ENCODE results near the gene HIVEP3. TPM values are rescaled to one million over a fixed set of nuclear protein-coding genes. Genes with fewer than 3 reads are reported as not detected.

HIVEP3 gene
- total RNA-seq, 1 donor from 2014 or later: 0.77 TPM

DNA sequence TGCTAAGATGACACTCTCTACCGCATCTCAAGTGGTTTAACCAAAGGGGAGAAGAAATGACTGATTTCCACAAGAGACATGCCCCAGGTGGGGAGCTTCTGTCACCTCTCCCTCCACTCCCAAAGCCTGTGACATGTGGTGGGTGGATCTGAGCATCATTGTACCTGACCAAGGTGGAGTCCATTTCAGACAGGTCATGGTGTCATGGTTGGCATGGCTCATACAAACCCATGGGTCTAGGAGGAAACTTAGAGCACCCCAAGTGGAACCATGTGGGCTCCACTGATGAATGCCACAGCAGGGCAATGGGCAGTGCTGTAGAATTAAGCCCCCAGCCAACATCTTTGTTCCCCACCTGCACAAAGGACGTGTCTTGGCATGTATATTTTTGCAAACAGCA lies 302.7 kb downstream of the HIVEP3 start:
- DNase-seq (ENCODE audit: low read depth in 2 of 2): no peak

DNA sequence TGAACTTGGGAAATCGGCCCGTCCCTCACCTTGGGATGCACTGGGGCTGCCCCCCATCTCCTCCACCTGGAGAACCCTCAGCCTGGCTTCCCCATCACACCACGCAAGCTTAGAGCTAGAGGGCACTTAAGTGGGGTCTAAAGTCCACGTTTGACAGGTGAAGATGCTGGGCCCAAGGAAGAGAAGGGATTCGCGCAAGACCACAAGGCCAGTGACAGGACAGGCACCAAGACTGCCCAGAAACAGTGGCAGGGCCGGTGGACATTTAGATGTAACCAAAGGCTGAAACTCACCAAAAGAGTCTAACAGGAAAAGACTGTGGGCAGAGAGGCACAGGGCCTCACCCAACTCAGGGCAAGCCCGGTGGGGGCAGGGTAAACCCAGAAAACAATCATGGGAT lies 303.4 kb downstream of the HIVEP3 start:
- no peak for DNase-seq (ENCODE audit: low read depth in 2 of 2)

DNA sequence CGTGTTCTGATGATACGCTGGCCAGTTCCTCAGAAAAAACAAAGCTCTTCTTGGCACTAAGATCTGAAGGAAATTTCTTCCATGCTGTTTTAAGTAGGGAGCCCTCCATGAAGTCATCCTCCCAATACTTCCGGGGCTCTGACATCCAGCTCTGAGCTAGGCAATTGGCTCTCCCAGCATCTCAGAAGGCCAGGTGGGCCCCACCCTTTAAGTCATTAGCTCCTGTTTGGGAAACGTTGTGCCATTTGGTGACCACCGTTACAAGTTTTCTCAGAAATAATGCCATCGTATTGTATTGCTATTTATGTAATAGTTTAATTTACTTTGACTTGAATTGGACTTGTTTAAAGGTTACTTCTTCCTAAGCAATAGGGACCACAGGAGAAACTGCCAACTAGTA lies 303.9 kb downstream of the HIVEP3 start:
- DNase-seq (ENCODE audit: low read depth in 2 of 2): no peak

DNA sequence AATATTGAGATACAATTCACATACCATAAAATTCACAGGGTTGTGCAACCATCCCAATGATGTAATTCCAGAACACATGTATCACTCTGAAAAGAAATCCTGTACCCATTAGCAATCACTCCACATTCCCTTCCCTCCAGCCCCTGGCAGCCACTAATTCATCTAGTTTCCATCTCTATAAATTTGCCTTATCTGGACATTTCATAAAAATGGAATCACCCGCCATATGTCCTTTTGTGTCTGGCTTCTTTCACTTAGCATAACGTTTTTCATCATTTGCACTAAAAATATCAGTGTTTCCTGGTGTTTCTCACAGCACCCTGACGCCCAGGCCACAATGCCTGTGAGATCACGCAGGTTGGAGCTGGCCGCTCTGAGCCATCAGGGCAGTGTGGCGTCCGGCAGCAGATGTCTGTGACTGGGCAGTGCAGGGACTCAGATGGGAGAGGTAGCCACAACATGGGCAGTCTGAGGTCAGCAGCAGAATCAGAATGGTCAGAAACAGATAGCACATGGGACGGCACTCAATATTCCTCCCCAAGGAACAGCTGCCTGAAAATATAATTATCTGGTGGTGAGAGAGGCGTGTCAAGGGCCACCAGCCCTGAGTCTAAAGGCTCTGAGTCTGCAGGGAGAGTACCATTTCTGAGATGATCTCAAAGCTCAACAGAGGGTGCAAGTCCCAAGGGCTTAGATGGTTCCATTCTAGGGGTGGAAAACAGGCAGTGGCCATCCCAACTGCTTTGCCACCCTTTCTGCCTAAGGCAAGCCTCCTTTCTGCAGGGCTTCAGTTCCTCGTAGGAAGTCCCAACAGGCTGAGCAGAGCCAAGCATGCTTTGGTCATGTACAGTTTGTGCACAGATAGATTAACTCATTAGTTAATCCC lies 304.8 kb downstream of the HIVEP3 start:
- DNase-seq (ENCODE audit: low read depth in 2 of 2): no peak

DNA sequence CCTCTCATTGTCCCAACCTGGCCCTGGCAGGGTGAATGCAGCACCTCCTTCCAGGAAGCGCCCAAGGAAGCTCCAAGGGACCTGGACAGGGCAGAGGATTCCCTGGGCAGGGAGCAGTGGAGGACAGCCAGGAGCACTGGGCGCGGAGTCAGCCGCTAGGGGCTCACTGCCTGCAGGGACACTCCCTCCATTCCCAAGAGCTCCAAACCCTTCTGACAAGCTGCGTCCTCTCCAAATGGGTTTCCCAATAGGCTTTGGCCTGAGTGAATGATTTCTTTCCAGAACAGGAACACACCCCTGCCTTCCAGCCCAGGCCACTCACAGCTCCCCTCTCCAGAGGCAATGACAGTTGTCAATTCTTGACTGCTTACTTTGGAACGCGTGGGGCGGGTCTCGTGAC lies 305.8 kb downstream of the HIVEP3 start:
- no peak for DNase-seq (ENCODE audit: low read depth in 2 of 2)

DNA sequence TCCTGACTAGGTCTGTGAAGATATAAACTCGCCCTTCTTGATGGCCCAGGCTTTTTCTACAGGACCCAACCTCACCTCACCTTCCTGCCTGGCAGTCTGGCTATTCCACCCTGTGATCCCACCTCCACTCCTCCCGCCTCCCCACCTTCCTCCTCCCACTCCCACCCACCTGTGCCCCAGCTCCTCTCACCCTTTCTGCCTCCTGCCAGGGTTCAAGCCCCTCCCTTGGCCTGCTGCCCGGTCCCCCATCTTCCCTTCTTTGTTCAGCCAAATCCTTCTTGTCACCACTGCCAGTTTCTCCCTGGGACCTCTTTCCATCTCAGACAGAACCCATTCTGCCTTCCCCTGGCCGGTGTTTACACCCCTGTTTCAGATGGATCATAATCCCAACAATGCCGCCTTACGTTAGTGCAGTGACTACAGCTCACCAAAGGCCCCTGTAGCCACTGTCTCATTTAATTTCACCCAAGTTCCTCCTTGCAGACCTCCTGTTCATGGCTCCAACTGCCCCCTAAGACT lies 306.7 kb downstream of the HIVEP3 start:
- DNase-seq (ENCODE audit: low read depth in 2 of 2): no peak

DNA sequence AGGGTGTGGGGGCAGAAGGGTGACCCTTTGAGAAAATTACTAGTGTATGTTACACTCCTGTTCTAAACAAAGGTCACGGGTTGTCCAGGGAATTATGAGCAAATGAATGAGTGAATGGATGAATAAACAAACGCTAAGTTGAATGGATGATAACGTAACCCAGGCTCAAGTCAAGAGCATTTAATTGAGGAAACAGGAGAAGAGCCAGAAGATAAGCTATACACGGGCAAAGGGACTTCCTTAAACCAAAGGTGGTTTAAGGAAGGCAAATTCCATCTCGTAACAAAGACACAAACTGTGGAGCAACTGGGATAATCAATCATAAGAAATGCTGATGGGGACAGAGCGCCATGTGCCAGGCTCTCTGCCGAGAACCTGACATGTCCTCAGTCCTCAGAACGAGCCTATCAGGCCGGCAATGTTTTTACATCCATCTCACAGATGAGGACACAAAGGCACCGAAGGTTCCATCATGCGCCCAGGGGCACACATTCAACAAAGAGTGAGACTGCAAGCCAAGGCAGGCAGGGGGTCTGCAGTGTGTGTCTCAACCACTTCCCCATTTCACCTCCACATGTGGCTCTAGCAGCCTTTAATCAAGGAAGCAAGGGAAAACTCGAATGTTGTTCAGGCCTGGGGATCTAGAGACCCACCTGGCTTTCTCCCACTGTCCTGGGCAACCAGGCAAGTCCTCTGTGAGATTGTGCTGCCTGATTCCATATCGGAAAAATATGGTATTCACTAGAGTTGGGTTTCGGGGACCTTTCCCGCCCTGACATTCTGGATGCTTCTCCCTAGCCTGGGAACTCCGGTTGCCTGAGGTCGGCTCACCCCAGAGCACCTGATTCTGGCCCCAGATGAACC lies 307.4 kb downstream of the HIVEP3 start:
- no peak for DNase-seq (ENCODE audit: low read depth in 2 of 2)

DNA sequence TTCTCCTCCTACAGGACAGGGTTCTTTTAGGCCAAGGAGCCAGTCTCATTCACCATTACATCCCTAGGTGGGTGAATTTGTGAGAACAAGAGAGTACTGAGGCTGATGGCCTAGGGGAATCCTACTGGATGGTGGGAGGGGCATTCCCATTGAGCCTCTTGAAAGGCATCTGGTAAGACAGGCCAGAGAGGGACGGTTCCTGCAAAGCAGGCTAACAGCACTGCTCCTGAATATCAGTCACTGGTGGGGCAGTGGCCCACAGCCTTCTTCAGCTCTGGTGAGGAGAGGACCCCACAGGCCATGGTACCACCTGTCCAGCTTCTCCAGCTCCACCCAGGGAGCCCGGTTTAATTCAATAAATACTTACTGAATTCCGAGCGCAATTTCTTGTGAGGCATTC lies 308.4 kb downstream of the HIVEP3 start:
- no peak for DNase-seq (ENCODE audit: low read depth in 2 of 2)

DNA sequence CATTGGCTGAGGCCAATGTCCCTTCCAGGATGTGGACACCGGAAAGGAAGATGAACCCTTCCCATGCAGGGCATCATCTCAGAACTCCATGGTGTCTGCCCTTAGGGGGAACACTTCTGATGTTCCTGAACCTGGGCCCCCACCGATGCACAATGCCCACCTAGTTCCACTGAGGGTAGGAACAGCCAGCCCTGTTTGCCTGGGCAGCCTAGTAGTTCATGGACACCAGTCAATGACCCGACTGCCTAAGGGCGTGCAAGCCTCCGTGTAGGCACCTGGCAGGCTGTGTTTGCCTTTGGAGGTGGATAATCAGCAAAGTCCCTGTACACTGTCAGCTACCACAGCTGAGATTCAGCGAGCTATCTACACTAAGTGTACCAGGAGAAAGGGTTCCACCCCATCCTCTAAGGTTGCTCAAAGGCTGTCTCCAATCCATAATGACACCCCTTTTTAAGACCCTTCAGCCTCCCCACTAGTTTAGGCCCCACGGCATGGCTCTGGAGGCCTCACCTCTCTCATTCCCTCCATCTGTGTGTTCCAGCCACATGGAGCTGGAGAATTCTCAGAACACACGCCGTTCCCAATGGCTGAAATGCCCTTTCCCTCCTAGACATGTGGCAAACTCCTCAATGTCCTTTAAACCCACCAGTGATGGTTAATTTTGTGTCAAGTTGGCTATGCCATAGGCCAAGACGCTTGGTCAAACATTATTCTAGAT lies 309.4 kb downstream of the HIVEP3 start:
- no peak for DNase-seq (ENCODE audit: low read depth in 2 of 2)

DNA sequence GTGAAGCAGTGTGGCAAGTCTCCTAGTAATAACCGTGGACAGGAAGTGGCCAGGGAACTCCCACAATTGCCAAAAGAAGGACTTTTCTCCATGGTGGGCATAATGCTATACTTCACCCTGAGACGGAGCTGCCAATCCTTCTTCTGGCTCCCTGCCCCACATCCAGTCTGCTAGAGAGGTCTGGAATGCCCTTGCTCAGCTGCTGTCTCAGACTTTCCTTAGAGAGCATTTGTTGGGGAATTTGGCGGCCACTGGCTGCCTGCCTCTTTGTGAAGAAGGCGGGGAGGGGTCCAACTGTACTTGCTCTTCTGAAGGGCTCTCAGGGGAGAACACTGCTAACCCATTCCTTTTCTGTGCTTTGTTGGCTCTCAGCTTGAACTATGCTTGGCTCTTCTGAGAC lies 310.5 kb downstream of the HIVEP3 start:
- DNase-seq (ENCODE audit: low read depth in 2 of 2): no peak

DNA sequence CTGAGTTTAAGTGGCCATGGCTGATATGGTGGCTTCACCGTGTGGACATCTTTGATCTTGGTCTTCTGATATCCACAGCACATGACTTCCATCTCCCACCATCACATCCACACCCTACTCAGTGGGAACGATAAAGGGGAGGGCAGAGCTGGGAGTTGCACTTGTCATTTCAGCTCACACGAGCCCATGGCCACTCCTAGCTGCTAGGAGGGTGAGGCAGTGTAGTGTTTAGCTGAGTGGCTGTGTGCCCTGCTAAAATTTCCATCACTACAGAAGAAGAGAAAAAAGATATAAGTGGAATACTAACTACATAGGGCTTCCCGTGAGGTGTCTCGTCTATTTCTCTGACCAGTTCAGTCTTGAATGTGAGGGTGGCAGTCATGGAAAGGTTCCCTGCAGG lies 310.9 kb downstream of the HIVEP3 start:
- no peak for DNase-seq (ENCODE audit: low read depth in 2 of 2)

DNA sequence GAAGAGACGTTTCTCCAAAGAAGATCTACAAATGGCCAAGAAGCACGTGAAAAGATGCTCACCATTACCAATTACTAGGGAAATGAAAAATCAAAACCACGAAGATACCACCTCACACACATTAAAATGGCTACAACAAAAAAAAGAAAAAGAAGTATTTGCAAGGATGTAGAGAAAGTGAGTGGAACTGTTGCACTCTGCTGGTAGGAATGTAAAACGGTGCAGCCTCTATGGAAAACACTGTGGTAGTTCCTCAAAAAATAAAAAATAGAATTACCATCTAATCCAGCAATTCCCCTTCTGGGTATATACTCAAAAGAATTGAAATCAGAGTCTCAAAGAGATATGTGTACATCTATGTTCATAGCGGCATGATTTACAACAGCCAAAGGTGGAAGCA lies 318.8 kb downstream of the HIVEP3 start:
- DNase-seq (ENCODE audit: low read depth in 2 of 2): peak in 1 of 2 donors; percentile 12

DNA sequence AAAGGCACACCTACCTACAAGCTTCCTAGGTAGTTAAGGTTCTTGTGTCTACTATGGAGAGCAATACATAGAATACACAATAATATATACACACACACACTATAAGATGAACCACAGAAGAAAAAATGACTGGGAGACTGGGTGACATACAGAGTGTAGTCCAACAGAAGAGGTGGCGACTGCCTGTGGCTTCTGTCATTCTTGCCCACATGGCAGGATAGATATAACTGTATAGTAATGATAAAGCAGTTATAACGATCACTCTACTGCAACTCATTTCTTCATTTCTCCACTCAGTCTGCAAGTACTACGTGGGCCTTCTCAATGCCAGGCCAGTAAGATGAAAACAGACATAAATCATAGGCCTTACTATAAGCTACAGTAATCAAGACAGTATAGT lies 320.4 kb downstream of the HIVEP3 start:
- DNase-seq (ENCODE audit: low read depth in 2 of 2): no peak

DNA sequence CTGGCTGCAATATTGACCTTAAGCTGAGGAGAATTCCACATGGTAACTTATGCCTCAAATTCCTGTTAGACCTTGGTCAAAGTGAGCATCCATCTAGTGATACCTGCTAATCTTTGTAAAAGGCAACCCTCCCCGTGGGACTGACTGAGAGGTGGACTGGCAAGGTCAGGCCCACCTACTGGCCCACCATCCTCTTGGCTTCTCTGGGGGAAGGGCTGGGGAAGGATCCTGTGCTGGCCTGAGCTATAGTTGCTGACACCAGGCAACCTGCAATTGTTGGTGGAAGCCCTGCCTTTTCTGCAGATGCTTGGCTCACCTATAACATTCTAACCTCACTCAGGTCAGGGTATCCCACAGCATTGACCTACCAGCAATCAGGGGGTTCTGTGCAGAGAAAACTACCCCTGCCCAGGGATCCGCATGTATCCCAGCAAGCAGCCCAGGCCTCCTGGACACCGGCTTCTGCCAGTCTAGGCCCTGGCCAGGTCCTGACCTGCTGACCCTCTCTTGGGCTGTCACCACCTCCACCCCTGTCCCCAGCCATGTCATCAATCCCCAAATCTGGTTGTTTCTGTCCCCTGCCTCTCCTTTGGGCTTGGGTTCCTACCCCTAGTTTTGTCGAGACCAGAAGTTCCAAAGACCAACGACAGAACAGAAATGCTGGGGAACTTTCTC lies 326.1 kb downstream of the HIVEP3 start:
- DNase-seq (ENCODE audit: low read depth in 2 of 2): no peak

DNA sequence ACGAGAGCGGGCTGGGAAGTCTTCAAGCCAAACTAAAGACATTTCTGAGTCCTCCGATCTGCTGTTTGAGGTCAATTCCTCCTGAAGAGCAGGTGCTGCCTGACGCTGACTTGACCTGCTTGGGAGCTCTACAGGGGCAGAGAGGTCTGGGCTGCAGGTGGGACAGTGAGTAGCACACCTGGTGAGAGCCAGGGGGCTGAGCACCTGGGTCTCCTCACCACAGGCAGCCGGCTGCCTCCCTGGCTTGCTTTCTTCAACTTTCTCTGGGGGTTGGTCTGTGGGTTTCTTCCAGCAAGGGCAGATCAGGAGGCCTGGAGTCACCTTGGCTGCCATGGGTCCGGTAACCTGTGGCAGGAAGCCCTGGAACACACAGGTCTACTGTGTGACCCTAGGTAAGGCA lies 326.8 kb downstream of the HIVEP3 start:
- no peak for DNase-seq (ENCODE audit: low read depth in 2 of 2)

DNA sequence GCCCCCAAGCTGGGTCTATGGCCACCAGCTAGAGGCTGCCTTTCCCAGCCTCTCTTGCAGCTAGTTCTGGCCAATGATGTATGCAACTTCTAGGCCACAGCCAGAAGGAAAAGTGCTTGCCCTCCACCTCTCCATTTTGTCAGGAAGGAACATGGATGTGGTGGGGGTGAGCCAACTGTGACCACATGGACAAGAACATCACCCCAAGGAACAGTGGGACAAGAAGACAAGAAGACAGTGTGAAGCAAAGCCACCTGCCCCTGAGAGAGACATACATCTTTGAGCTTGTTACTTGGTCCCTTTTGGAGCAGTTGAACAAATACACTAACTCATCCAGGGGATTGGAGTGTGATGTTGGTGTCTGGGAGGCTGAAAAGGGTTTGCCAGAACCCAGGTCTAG lies 328.4 kb downstream of the HIVEP3 start:
- DNase-seq (ENCODE audit: low read depth in 2 of 2): no peak

DNA sequence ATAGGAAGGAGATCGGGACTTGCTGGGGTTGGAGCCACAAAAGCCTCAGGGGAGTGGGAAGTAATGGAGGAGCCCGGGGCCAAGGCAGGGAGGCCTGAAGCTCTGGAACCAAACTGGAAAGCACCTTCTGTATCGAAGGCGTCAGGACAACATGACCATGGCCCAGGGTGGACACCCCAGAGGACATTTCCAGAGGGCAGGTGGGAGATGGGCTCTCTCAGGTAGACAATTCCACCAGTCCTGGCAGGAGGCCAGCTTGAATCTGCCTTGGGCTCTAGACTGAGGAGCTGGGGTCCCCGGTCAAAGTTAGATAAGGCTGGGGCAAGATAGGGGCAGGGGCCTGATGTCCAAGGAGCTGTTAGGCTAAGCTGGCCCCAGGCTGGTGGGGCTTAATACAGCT lies 329.3 kb downstream of the HIVEP3 start:
- DNase-seq (ENCODE audit: low read depth in 2 of 2): no peak

DNA sequence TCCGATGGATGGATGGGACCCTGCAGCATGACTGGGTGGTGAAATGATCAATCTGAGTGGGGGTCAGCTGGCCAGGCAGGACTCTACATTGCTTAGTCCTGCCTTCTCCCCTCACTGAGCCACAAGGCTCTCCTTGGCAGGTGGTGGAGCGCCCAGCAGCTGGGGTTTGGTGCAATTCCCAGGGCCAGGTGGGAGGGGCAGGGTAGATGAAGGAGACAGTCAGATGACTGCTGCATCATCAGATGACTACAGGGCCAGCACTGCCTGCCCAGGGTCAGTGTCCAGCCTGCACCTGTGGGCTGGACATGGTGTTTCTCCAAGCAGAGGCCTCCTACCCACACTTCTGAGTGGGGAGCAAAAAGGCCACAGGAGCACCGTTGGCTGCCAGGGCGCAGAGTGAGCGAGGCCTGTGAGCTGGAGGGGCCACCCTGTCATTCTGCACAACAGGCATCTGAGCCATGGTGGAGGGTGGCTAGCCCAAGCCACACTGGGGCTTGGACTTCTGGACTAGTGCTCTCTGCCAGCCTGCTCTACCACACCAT lies 330.3 kb downstream of the HIVEP3 start:
- DNase-seq (ENCODE audit: low read depth in 2 of 2): no peak

DNA sequence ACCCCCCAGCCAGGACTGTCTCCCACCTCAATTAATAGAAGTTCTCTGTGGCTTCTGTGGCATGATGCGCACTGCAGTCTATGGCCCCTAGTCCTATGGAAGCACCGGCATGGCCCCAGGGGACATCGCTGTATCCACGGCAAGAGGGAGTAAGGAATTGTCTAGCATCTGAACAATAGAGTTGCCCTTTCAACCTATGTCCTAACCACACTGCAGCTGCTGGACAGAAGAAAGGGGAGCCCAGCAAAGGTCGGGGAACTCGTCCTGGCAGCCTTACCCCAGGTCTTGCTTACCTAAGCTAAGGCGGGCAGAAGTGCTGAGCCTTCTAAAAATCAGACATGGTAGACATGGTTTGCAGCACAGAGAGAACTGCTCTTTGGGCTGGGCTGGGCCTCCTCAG lies 330.9 kb downstream of the HIVEP3 start:
- no peak for DNase-seq (ENCODE audit: low read depth in 2 of 2)

DNA sequence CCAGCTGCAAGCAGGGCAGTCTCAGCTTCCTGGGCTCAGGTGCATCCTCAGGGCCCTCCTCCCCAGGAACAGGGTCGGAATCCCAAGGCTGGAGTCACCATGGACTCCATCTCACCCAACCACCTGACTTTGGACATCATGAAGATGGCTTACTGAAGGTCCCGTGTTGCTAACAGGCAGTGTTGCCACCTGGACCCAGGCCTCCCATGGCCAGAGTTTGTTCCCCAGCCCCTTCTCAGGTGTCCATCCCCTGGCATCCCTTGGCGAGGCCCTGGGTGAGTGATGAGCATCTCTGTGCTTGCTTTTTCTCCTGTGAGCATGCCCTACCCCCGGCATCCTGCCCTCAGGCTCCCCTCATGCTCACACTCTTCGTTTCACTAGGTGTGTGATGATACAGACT lies 332.5 kb downstream of the HIVEP3 start:
- DNase-seq (ENCODE audit: low read depth in 2 of 2): no peak
